ENCODE measurements around the gene OBSCN. TPM values are rescaled to one million over a fixed set of nuclear protein-coding genes. Genes with fewer than 3 reads are reported as not detected.

OBSCN gene
- 42.4 TPM for total RNA-seq

GRCh38 chr1:228207851-228208821, at the start of gene OBSCN:
Gene OBSCN, plus strand, starts transcription at chr1:228208044. Its CDS starts 3,740 bp downstream, at chr1:228211784.
- no peak for DNase-seq

DNA sequence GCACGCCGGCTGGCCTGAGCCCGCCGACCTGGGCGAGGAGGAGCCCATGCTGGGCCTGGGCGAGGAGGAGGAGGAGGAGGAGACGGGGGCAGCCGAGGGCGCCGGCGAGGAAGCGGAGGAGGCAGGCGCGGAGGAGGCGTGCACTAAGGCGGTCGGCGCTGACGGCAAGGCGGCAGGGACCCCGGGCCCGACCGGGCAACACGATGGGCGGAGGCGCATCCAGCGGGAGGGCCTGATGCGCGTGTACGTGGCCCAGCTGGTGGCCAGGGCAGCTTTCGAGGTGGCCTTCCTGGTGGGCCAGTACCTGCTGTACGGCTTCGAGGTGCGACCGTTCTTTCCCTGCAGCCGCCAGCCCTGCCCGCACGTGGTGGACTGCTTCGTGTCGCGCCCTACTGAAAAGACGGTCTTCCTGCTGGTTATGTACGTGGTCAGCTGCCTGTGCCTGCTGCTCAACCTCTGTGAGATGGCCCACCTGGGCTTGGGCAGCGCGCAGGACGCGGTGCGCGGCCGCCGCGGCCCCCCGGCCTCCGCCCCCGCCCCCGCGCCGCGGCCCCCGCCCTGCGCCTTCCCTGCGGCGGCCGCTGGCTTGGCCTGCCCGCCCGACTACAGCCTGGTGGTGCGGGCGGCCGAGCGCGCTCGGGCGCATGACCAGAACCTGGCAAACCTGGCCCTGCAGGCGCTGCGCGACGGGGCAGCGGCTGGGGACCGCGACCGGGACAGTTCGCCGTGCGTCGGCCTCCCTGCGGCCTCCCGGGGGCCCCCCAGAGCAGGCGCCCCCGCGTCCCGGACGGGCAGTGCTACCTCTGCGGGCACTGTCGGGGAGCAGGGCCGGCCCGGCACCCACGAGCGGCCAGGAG, 49.5 kb upstream of the OBSCN start:
- DNase-seq, result no peak

DNA sequence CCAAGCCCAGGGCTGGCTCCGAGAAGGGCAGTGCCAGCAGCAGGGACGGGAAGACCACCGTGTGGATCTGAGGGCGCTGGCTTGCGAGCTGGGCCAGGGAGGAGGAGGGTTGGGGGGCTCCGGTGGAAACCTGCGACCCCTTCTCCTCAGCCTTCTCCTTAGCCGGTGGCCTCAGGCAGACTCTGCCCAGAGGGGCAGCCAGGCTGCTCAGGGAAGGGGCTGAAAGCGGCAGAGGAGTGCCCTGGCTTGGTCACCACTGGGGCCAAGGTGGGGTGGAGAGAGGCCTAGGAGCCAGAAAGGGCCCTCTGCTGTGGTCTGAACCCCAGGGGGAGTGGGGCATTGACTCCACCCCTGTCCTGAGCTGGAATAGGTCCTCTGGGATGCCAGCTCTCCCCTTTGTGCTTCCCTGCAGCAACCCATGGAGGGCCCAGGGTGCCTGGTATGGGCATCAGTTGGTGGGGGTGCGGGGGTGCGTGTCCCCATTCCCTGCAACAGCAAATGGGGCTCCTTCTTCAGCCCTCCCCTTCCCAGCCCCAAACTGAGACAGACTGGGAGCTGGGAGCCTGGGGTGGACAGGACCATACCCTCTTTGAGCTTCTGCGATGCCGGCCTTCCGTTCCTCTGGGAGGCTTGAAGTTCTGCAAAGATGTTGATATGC, 48.7 kb upstream of the OBSCN start:
- DNase-seq, result no peak

DNA sequence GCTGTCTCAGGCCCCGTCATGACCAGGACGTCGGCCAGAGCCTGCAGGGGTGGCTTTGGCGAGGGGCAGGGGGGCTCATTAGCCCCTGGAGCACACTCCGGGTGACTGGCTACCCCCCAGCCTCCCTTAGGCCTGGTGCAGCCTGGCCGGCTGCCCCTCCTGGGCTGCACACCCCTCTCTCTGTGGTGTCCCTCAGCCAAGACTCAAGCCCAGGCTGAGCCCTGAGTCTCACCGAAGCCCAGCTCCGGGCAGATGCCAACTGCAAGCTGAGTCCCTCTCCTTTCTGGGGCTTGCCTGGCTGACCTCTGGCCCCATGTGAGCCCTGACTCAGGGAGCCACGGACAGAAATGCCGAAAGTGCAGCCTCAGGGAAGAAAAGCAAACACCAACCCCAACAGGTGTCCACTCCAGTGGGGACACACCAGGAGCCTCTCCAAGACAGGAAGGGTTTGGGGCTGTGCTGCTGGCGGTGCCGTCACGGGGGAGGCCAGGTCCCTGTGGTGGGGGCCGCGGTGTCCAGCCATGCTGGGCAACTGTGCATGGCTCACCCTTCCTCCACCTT, 47.6 kb upstream of the OBSCN start:
- no peak for DNase-seq

DNA sequence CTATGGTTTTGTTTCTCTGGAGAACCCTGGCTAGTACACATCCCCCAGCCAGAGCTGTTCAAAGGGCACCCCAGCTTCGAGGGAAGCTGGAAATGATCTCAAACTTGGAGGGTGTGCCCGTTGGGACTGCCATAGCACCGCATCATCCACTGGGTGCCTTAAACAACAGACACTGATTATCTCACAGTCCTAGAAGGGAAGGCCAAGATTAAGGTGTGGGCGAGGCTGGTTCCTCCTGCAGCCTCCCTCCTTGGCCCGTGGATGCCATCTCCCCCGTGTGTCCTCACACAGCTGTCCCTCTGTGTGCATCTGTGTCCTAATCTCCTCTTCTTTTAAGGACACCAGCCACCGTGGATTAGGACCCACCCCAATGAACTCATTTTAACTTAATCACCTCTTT, 46.5 kb upstream of the OBSCN start:
- no peak for DNase-seq

DNA sequence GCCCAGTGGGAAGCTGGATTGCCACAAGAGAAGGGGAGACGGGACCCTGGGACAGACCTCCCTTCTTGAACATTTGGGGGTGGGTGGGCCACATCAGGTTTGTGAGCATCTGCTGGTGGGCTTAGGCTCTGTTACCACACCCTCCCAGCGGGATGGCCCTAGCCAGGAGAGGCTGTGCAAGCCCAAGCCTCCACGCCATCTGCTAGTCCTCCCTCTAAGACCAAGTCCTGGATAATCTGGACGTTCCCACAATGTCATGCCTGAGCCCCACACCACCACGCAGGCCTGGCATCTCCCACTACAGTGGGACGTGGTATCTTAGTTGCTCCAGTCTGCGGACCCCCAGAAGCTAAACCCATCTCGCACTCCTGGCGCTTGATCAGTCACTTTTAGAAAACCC, 46.0 kb upstream of the OBSCN start:
- no peak for DNase-seq

- DNase-seq, result no peak
Observed at GRCh38 chr1:228162286-228163006, 45.4 kb upstream of the OBSCN start.

- DNase-seq, result no peak
Observed at GRCh38 chr1:228163007-228163753, 44.7 kb upstream of the OBSCN start.

GRCh38 chr1:228163776-228164519, 43.9 kb upstream of the OBSCN start:
- DNase-seq, result no peak

DNA sequence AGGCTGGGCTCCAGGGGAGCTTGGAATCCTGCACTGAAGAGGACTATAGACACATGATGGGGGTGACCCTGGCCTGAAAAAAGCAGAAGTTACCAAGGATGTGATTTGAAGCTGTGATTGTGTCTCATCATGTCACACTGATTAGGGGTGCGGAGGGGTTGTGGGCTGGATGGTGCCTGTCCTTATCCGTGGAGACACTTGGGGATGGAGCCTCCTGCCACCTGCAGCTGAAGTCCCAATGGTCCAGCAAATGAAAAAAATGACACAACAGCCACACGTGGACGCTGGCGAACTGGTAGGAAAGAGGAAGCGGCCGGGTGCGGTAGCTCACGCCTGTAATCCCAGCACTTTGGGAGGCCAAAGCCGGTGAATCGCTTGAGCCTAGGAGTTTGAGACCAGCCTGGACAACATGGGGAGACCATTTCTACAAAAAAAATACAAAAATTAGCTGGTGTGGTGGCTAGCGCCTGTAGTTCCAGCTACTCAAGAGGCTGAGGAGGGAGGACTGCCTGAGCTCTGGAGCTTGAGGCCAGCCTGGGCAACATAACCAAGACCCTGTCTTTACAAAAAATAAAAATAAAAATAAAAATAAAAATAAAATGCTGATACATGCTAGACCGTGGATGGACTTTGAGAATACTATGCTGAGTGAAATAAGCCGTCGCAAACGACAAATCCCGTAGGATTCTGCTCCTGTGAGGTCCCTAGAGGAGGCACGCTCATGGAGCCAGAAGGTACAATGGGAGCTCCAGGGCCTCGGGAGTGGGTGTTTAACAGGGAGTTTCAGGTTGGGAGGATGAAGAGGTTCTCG, 43.1 kb upstream of the OBSCN start:
- no peak for DNase-seq

GRCh38 chr1:228165372-228166169, 42.3 kb upstream of the OBSCN start, which contains the start of gene IBA57:
Gene IBA57, plus strand, starts transcription at chr1:228165804. Its CDS starts 13 bp downstream, at chr1:228165817.
- peak; percentile 100 for DNase-seq

GRCh38 chr1:228166170-228166936, 41.5 kb upstream of the OBSCN start:
- no peak for DNase-seq

DNA sequence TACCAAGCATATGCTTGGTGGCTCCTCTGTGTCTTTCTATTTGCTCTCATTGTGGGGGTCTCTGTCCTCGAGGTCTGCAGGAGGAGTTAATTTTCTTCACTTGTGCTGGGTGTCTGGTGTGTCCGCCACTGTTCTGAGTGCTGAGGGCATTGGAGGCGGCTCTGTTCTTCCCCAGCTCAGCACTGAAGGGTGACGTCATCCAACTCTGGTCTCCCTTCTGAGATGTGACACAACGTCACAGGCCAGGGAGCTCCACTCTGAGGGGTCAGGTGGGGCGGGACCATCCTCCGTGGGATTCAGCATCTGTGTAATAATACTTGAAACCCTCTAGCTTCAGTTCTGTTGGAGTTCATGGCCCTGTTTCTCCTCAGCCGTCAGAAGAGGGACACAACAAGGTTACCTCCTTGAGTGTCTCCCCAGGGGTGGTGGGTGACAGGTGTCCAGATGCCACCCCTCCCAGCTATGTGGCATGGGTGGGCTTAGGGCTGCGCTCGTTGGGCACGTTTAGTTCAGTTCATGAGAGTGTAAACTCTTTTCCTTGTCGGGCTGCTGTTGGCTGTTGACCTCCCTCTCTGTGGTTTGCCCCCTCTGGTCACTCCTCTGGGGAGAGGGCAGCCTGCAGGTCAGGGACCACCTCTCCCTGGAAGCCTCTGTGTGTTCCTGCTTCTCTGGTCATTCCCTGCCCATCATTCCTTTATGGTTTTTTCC, 39.1 kb upstream of the OBSCN start:
- DNase-seq, result no peak

DNA sequence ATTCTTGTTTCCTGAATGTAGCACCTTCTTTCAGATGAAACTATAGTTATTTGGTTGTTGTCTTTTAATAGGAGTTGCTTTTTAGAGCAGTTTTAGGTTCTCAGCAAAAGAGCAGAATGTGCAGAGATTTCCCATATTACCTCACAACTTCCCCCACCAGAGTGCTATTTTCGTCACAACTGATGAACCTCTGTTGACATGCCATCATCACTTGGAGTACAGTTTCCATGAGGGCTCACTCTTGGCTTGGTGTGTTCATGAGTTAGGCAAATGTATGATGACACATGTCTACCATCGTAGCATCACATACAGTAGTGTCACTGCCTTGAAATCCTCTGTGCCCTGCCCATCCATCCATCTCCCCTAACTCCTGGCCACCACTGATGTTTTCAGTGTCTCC, 38.5 kb upstream of the OBSCN start:
- DNase-seq, result no peak

DNA sequence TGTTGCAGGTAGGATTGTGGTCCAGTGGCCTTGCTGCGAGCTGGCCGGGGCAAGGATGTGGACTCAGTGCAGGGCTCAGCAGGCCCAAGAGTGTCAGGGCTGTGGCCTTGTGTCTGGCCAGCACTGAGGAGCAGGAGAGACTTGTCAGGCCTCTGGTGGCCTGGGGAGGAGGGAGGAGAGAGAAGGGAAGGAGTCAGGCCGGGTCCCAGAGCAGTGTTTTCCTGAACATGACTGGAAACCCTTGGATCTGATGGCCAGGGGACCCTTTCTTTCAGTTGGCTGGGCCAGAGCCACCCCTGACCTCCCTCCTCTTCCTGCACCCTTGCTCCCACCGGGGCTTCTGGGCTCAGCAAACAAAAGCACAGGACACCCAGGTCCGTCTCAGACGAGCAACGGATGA, 37.2 kb upstream of the OBSCN start:
- no peak for DNase-seq

DNA sequence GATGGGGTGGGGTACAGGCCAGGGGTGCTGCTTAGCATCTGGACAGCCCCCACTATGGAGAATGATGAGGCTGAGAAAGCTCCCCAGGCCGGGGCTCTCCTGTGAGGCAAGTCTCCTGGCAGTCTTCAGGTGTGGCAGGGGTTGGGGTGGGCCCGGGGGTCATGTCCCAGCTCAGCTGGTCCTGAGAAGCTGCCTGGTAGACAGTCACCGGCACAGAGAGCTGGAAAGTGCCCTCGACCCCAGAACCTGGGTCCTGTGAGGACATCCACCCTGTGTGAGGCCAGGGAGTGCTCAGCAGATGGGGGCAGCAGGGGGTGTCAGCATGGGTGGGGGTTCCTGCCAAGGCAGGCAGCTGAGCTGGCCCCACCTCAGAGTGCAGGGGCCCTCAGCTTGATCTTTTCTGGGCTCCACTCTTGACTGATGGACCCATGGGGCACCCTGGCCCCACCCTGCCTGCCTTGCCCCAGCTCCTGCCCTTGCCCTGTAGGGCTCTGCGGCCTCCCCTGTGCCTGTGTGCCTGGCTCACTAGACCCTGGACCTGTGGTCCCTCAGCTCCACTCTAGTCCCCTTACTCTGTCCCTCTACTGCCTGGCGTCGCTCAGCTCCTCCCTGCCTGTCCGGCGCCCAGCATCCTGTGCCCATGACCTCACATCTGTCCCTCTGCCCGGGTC, 36.5 kb upstream of the OBSCN start:
- DNase-seq, result no peak
